Activated CD8-positive, alpha-beta T cell treated with anti-CD3 and anti-CD28 coated beads for 36 hours (primary cell): ENCODE results near the gene BNIP5. TPM values are rescaled to one million over a fixed set of nuclear protein-coding genes. Genes with fewer than 3 reads are reported as not detected.

Experiments used
- ATAC-seq: fragments of 200-7000 bp; cut with Tn5 transposase; one replicate; pipeline ENCODE4 v1.10.0; 2021; ENCODE audit warnings: mild to moderate bottlenecking, moderate library complexity
- CTCF ChIA-PET: fragments of 350-600 bp; sonication (Branson Sonifier 250); formaldehyde crosslinking; loops from one replicate; lab custom pipeline; 2021; ENCODE audit warnings: antibody characterized with exemption; lab: Charles Lee
- POLR2A ChIA-PET: fragments of 350-600 bp; sonication (Branson Sonifier 250); formaldehyde crosslinking; loops from one replicate; lab custom pipeline; 2021; ENCODE audit warnings: antibody characterized with exemption; lab: Charles Lee
- DNase-seq: peaks from one replicate; pipeline ENCODE4 v3.0.0-alpha.2; 2020
- H3K27ac Mint-ChIP-seq: one replicate; pipeline ENCODE4 v1.8.0; 2021; ENCODE audit warnings: mild to moderate bottlenecking, mixed read lengths
- H3K27me3 Mint-ChIP-seq: one replicate; pipeline ENCODE4 v1.8.0; 2021; ENCODE audit warnings: mixed read lengths
- H3K36me3 Mint-ChIP-seq: one replicate; pipeline ENCODE4 v1.8.0; 2021; ENCODE audit warnings: low read depth, mixed read lengths
- H3K4me1 Mint-ChIP-seq: one replicate; pipeline ENCODE4 v1.8.0; 2021; ENCODE audit warnings: low read depth, mixed read lengths
- H3K4me3 Mint-ChIP-seq: one replicate; pipeline ENCODE4 v1.8.0; 2021; ENCODE audit warnings: mild to moderate bottlenecking, moderate library complexity, mixed read lengths
- H3K9me3 Mint-ChIP-seq: one replicate; pipeline ENCODE4 v1.8.0; 2021; ENCODE audit warnings: mixed read lengths
- intact Hi-C: fragments of 100-400 bp; cut with micrococcal nuclease; formaldehyde crosslinking; loops from one replicate; pipeline ENCODE4 v1.10.0; 2022
- total RNA-seq, 2 experiments: library from RNA; stranded (reverse); gene quantifications; one replicate each; pipeline ENCODE4 v1.2.3, GENCODE V29; 2021
- TF ChIP-seq, protein P1 (sequence below): fragments of 200-600 bp; IDR thresholded peaks from one replicate; pipeline ENCODE4 v1.8.0; 2022; ENCODE audit warnings: antibody characterized with exemption, mild to moderate bottlenecking

BNIP5 gene
- total RNA-seq, 2 experiments from 2014 or later = not detected

- peaks cover 28% of the 10 kb centered on the region for H3K27me3 Mint-ChIP-seq
- no peaks in the 10 kb centered on the region for H3K4me1 Mint-ChIP-seq
- TF ChIP-seq, protein P1, sequence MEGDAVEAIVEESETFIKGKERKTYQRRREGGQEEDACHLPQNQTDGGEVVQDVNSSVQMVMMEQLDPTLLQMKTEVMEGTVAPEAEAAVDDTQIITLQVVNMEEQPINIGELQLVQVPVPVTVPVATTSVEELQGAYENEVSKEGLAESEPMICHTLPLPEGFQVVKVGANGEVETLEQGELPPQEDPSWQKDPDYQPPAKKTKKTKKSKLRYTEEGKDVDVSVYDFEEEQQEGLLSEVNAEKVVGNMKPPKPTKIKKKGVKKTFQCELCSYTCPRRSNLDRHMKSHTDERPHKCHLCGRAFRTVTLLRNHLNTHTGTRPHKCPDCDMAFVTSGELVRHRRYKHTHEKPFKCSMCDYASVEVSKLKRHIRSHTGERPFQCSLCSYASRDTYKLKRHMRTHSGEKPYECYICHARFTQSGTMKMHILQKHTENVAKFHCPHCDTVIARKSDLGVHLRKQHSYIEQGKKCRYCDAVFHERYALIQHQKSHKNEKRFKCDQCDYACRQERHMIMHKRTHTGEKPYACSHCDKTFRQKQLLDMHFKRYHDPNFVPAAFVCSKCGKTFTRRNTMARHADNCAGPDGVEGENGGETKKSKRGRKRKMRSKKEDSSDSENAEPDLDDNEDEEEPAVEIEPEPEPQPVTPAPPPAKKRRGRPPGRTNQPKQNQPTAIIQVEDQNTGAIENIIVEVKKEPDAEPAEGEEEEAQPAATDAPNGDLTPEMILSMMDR = no peak
- ATAC-seq = no peak
- no peak for DNase-seq
- intact Hi-C loops = no loop called here
- no peak overlapping the region for H3K27ac Mint-ChIP-seq
- ChIA-PET POLR2A (no interaction called here), CTCF (interaction anchor here (0.9 to 2.8 kb wide), 2 partner anchors 16 to 22 kb away, joined by 3 to 10 read pairs; no protein-coding TSS in a partner anchor)
- no peaks in the 10 kb centered on the region for H3K9me3 Mint-ChIP-seq
- H3K4me3 Mint-ChIP-seq = no peak overlapping the region
- H3K36me3 Mint-ChIP-seq = no peaks in the 10 kb centered on the region
Measured at GRCh38 chr6:36280467-36280866, 56.2 kb downstream of the BNIP5 start.

DNA sequence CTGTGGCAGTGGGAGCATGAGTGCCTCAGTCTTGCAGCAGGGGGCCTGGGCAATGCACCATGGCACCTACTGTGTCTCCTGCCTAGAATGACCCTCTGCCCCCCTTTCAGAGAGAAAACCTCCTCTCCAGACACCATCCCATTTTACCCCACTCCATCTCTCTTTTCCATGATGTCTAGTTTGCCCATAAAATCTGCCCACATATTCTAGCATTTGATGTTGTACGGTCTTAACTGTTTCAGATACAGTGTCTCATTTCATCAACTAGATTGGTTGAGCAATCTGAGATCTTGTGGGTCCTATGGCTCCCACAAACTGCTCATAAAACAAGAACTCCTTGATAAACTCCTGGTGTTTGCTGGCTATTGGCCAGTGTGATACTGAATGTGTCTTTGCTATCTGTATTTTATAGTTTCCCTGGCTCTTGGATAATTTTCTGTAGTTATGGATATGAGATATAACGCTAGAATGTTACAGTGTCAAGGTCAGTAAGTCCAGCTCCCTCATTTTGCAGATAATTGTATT is 58.7 kb downstream of the BNIP5 start:
- Mint-ChIP-seq H3K27ac (no peak overlapping the region), H3K36me3 (no peaks in the 10 kb centered on the region), H3K4me3 (no peak overlapping the region), H3K4me1 (no peaks in the 10 kb centered on the region), H3K9me3 (no peaks in the 10 kb centered on the region), H3K27me3 (peaks cover 15% of the 10 kb centered on the region)
- POLR2A ChIA-PET = no interaction called here
- ATAC-seq (no peak), DNase-seq (no peak)
- intact Hi-C loops = no loop called here
- CTCF ChIA-PET = interaction anchor here (1.2 kb wide), 1 partner anchor 139 kb away, joined by 3 read pairs; no protein-coding TSS in a partner anchor
- TF ChIP-seq, protein P1 = no peak

DNA sequence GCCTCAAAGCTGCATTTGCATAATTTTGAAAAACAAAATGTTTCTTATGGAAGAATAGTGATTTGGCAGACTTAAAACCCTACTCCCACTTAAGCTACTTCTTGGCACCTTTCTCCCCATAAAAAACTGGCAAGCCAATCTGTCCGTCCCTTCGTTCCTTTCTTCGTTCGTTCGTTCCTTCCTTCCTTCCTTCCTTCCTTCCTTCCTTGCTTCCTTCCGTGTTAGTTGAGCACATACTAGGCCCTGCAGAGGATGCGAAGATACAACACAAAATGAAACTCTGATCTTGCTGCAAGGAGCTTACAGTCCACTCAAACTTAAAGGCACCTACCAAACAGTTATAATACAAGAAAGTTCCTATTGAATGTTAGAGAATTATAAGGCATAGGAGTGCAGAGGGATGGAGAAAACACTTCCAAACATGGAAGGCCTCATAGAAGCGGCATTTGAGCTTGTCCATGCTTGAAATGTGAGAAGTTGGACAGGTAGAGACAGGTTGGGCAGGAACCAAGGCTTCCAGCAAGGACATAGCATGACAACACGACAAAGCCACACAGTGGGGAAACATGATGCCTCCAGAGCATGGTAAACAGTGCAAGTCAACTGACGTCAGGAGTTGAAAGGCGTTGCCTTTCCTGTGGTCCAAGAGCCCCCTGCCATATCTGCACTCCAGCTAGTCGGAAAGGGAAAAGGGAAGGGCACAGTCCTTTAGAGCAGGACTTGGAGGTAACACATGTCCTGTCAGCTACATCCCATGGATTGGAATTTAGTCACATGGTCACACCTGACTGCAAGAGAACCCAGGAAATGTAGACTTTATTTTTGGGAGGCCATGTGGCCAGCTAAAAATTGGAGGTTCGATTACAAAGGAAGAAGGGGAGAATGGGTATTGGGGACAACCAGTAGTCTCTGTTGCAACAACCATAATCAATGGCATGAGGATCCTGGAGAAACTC is 59.8 kb downstream of the BNIP5 start:
- Mint-ChIP-seq H3K27me3 (peaks cover 13% of the 10 kb centered on the region), H3K4me1 (no peaks in the 10 kb centered on the region), H3K27ac (no peak overlapping the region), H3K36me3 (no peaks in the 10 kb centered on the region), H3K9me3 (no peaks in the 10 kb centered on the region), H3K4me3 (no peak overlapping the region)
- DNase-seq (no peak), ATAC-seq (no peak)
- intact Hi-C loops = no loop called here
- ChIA-PET POLR2A (no interaction called here), CTCF (interaction anchor here (0.6 to 1.5 kb wide), 3 partner anchors 64 to 138 kb away, joined by 3 to 5 read pairs (median 3); no protein-coding TSS in a partner anchor)
- TF ChIP-seq, protein P1 = no peak

DNA sequence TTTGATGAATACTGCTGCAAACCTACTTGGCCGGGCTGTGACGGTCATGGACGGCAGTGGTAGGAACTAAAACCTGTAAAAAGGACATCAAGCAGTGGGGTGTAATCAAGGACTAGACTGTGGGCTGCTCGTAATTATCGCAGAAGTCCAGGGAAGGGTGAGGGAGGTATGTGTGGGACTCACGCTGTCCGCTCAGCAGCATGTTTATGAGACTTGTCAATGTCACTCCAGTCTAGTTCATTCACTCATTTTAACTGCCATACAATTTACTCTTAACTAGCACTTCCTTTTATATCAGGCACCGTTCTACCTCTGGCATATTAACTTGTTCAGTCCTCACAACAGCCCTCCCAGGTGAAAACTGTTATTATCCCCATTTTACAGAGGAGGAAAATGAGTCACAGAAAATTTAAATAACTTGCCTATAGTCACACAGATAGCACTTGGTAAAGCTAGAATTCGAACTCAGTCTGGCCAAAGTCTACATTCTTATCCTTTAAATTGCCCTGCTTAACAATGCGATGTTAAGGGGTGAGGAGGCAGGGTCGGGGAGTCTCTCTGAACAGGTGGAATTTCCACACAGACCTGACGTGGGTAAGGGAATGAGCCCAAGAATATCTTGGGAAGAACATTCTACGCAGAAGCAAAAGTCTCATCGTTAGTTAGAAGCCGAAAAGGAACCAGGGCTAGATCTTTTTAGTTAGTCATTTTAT is 62.7 kb downstream of the BNIP5 start:
- CTCF ChIA-PET = no interaction called here
- no peaks in the 10 kb centered on the region for H3K4me1 Mint-ChIP-seq

More for the DNA sequence above, 62.7 kb downstream of the BNIP5 start:
- intact Hi-C loops = no loop called here
- POLR2A ChIA-PET = no interaction called here
- no peak overlapping the region for H3K27ac Mint-ChIP-seq
- no peak overlapping the region for H3K4me3 Mint-ChIP-seq
- no peaks in the 10 kb centered on the region for H3K36me3 Mint-ChIP-seq
- DNase-seq (no peak), ATAC-seq (no peak)
- H3K27me3 Mint-ChIP-seq = peaks cover 10% of the 10 kb centered on the region
- TF ChIP-seq, protein P1 = no peak
- H3K9me3 Mint-ChIP-seq = no peaks in the 10 kb centered on the region
